Anterior cingulate cortex (tissue), 58 donors: ENCODE data around the gene HSP90AA1.
"Not testable (repeated sequence)": the region's sequence is repeated elsewhere in the genome, so short reads cannot be mapped to it uniquely, and the experiment has no call there.

Experiments
- DNase-seq, 58 donors: peaks; one replicate each; lab custom pipeline; 2025; lab: John Stamatoyannopoulos, UW

HSP90AA1 gene

DNA sequence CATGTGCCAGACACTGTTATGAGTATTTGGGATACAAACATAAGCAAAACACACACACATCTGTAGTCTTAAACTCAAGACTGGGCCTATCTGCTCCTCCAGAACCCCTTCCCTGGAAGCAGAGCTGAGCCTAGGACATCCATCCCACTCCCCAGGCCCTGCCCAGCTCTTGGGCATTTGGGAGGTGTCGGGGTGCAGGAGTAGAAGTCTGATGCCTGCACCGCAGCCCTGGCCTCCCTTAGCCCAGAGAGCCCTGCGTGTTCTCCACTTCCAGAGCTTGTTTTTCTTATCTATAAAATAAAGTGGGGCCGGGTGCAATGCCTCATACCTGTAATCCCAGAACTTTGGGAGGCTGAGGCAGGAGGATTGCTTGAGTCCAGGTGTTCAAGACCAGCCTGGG is 11.7 kb downstream of the HSP90AA1 start:
- DNase-seq, result no peak

DNA sequence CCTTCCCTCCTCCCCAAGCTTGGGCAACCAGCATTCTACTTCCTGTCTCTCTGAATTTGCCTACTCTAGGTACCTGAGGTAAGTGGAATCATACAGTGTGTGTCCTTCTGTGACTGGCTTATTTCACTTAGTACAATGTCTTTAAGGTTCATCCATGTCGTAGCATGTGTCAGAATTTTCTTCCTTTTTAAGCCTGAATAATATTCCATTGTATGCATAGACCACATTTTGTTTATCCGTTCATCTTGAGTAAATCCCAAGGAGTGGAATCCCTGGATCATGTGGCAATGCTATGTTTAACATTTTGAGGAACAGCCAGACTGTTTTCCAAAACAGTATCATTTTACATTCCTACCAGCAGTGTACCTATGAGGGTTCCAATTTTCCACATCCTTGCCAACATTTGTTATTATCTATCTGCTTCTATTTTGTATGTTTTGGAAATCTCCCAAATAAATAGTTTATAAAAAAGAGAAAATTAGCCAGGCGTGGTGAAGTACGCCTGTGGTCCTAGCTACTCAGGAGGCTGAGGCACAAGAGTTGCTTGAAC is 12.4 kb downstream of the HSP90AA1 start:
- DNase-seq, result no peak

GRCh38 chr14:102071283-102071998 is 15.4 kb downstream of the HSP90AA1 start:
- no peak for DNase-seq

- no peak for DNase-seq
Observed at GRCh38 chr14:102066041-102066451, 20.8 kb downstream of the HSP90AA1 start.

- DNase-seq, result not testable (repeated sequence)
Observed at GRCh38 chr14:102064590-102064989, 22.3 kb downstream of the HSP90AA1 start.

- DNase-seq, result no peak
Observed at GRCh38 chr14:102063808-102064429, 22.9 kb downstream of the HSP90AA1 start.

DNA sequence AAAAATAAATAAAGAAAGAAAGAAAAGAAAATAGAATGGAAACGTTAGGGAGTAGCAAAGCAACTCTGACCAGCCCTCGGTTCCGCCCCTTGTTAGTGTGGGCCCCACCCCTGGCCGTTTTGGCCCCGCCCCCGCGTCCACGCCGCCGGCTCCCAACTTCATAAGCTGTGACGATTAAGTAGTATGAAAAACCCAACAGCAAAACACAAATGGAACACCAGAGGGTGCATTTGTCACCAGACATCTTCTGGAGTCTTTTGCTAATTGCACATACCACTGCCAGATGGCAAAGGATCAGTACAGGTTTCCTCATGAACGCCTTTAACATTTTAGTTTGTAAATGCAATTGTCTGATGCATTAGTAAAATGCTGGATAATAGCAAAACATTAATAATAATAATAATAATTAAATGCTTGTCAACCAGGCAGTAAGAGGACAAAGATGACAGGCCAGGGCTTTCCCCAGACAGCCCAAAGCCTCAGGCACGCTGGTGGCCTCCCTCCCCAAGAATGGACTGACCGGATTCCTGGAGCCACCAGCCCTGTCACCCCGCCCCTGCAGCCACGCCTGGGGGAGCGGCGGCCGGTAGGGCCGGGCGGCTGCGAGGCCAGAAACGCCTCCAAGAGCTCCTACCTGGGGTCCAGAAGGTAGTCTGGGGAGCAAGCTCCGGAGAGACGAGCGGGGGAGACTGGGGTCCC is 23.6 kb downstream of the HSP90AA1 start:
- peak in 34 of 58 donors; percentile 10 to 68 (median 32) for DNase-seq

- no peak for DNase-seq
Observed at GRCh38 chr14:102058961-102059360, 27.9 kb downstream of the HSP90AA1 start.

DNA sequence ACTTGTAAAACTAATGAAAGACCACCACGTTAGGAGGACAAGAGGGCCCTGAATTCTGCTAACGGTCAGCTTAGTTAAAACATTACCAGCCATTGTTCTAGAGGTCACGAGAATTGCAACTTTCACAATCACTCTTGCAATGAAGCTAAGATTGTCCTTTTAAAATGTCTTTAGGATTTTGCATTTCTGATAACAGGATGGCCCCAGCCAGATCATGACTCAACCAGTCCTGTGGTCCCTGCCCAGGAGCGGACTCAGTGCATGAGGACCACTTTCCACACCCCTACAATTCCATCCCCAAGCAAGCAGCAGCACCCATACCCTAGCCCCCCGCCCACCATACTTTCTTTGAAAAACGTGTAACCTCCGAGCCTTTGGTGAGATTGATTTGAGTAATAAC is 28.7 kb downstream of the HSP90AA1 start:
- no peak for DNase-seq

GRCh38 chr14:102057480-102058114 is 29.2 kb downstream of the HSP90AA1 start:
- DNase-seq, result no peak

GRCh38 chr14:102056694-102057442 is 30.0 kb downstream of the HSP90AA1 start:
- DNase-seq, result no peak

DNA sequence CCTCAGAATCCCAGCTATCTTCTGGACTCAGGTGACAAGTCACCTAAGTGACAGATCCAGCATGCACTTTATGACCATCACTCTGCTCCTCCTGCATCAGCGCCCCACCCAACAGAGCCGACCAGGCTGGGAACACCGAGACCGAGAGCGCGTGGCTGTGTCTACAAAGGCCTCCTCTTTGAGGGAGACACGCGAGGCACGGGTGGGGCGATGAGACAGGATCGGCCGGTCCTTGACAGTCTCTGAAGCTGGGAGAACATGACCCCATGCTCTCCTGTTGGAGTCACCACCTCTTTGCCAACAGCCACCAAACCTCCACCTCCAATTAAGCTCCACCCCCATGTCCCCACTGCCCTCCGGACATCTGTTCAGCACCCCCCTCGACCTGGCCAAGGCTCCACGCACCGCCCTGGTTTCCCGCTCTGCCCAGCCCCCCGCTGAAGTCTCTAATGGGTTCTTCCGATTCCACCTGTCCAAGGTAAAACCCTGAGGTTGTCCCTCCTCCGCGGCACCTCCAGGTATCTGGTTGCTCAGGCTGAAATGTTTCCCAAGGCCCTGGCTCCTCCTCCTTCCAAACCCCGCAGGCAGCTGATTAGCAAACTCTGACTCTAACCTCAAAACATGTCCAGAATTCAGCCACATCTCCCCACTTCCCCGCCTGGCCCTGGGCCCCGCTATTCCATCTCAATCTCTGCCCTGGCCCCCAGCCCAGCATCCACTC is 31.5 kb downstream of the HSP90AA1 start:
- DNase-seq, result no peak

GRCh38 chr14:102052522-102052921 is 34.3 kb downstream of the HSP90AA1 start:
- DNase-seq, result no peak

DNA sequence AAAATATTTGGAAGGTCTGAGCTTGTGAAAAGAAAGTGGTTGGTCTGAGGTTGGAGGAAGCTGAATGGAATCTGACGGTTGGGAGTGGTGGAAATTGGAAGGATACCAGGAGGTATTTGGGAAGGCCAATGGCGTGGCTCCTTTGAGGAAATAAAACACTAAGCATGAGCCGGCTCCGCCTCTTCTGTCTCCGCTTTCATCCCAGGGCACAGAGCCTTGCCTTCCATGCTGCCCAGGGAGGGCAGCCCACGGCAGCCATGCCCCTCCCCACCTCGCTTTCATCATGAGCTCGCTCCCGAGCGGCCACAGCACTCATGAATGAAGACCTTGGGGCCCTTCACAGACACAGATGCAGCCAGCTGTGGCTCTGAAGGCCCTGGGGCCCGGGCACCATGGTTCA is 36.2 kb downstream of the HSP90AA1 start:
- DNase-seq, result no peak

DNA sequence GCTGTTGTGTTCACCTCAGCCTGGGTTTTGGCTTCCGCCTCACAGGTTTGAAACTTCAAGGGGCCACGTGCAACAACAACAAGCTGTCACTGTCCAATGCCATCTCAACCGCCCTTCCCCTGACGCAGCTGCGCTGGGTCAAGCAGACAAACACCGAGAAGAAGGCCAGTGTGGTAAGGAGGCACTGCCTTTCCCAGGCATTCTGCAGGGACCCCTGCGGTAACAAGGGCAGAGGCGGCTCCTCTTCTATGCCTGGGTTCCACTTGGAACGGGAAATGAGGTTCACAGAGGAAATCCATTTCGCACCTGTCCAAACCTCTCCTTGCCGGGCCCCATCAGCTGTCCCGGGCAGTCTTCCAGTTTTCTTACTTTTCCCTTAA is 36.8 kb downstream of the HSP90AA1 start:
- no peak for DNase-seq

- DNase-seq, result peak in 18 of 58 donors; percentile 12 to 75 (median 31)
Observed at GRCh38 chr14:102049258-102050025, 37.4 kb downstream of the HSP90AA1 start.

DNA sequence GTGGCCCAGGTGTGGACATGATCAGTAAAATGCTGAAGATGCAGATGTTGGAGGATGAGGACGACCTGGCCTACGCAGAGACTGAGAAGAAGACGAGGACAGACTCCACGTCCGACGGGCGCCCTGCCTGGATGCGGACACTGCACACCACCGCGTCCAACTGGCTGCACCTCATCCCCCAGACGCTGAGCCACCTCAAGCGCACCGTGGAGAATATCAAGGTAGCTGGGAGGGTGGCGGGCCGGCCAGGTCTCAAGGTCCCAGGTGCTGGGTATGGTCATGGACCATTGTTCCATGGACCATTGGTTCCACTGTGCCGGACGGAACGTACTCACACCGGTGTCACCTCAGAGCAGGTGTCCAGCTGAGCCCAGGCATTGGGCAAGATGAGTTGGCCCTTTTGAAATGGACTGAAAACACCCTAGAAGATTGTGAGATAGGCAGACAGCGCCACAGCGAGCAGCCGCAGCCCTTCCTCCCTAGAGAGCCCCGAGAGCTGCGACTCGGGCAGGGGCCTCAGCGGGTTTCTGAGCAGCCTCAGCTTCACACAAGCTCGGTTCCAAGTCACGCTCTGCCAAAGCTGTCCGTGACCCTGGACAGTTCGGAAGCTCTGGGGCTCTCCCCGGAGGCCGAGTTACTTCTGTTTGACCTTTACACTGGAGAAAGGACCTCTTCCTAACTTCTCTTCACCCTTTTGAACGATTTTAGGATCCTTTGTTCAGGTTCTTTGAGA is 38.9 kb downstream of the HSP90AA1 start:
- DNase-seq, result no peak
